GM18505 (cell line): ENCODE results near the gene ZNF577.

Source experiments
- ATAC-seq: cut with Tn5 transposase; IDR thresholded peaks from one replicate; pipeline ENCODE4 v1.9.1; 2021; ENCODE audit not compliant: unreplicated experiment
- POLR2A ChIP-seq: IDR thresholded peaks from 4 replicates; pipeline ENCODE4 v1.6.1; 2011; ENCODE audit warnings: borderline replicate concordance; ENCODE audit not compliant: insufficient read depth, insufficient read length; ENCODE audit errors: extremely low read depth

Gene ZNF577

GRCh38 chr19:51822325-51822724 lies 65.4 kb downstream of the ZNF577 start:
- ATAC-seq = no peak
- no peak for TF ChIP-seq POLR2A

- TF ChIP-seq POLR2A = no peak
- no peak for ATAC-seq
These were observed 65.8 kb downstream of the ZNF577 start for GRCh38 chr19:51821921-51822320.

GRCh38 chr19:51821456-51821855 lies 66.3 kb downstream of the ZNF577 start:
- no peak for TF ChIP-seq POLR2A
- no peak for ATAC-seq
